HCT116 (cell line): ENCODE data around the gene SLC39A1.

ENCODE experiments used
- CEBPB ChIP-seq: IDR thresholded peaks from 2 replicates; pipeline ENCODE4 v1.6.1; 2012; ENCODE audit warnings: low read depth
- CTCF ChIP-seq, 3 experiments: fragments of 200-600 bp in 1 of 3; sonication (generic) in 1 of 3; IDR thresholded peaks in 2 of 3; conservative IDR thresholded peaks in 1 of 3; 2 replicates each; pipeline ENCODE4 v1.5.1; 2012 to 2017; ENCODE audit warnings: low read depth in 2 of 3, low read length in 2 of 3, antibody characterized with exemption in 1 of 3, borderline replicate concordance in 1 of 3, control low read depth in 1 of 3, mild to moderate bottlenecking in 1 of 3, mixed read lengths in 1 of 3, mixed run types in 1 of 3, moderate library complexity in 1 of 3; ENCODE audit not compliant: insufficient read depth in 1 of 3
- EZH2 ChIP-seq: fragments of 200-600 bp; sonication (generic); IDR thresholded peaks from 2 replicates; pipeline ENCODE4 v1.6.1; 2017; ENCODE audit warnings: antibody characterized with exemption, mixed run types
- JUND ChIP-seq: IDR thresholded peaks from 2 replicates; pipeline ENCODE4 v1.6.1; 2012
- MAX ChIP-seq: IDR thresholded peaks from 2 replicates; pipeline ENCODE4 v1.6.1; 2012
- POLR2A ChIP-seq: IDR thresholded peaks from 2 replicates; pipeline ENCODE4 v1.7.0; 2011; ENCODE audit warnings: borderline replicate concordance; ENCODE audit not compliant: insufficient read depth, insufficient read length; ENCODE audit errors: extremely low read depth
- POLR2AphosphoS5 ChIP-seq: IDR thresholded peaks from 2 replicates; pipeline ENCODE4 v1.6.1; 2011; ENCODE audit warnings: mild to moderate bottlenecking, low read depth, low read length, moderate library complexity
- REST ChIP-seq: IDR thresholded peaks from 2 replicates; pipeline ENCODE4 v1.6.1; 2012; ENCODE audit warnings: low read depth
- YY1 ChIP-seq: IDR thresholded peaks from 2 replicates; pipeline ENCODE4 v1.6.1; 2011; ENCODE audit warnings: low read length, low read depth, moderate library complexity, mild to moderate bottlenecking; ENCODE audit not compliant: insufficient replicate concordance; ENCODE audit errors: extremely low read depth
- ZNF274 ChIP-seq: fragments of 200-500 bp; sonication (Bioruptor generic); IDR thresholded peaks from 2 replicates; pipeline ENCODE4 v1.6.1; 2014; ENCODE audit warnings: mild to moderate bottlenecking, low read depth, low read length, inconsistent platforms

- TF ChIP-seq JUND (no peak), POLR2AphosphoS5 (no peak), CTCF (IDR thresholded peaks at IDR 0.05 in 2 of 3, conservative IDR thresholded peaks at IDR 0.05 in 1 of 3; ENCODE audit: borderline replicate concordance in 1 of 3, insufficient read depth in 1 of 3, low read depth in 2 of 3, low read length in 2 of 3) (no peak), MAX (no peak), ZNF274 (no peak), CEBPB (no peak), EZH2 (no peak), REST (no peak), POLR2A (no peak), YY1 (no peak)
These were observed 5.6 kb downstream of the SLC39A1 start for GRCh38 chr1:153957744-153958110.
